SK-N-MC (cell line): ENCODE data around the gene GNPTAB.

ENCODE experiments used
- EZH2 ChIP-seq: fragments of 200-600 bp; sonication (generic); IDR thresholded peaks from one replicate; pipeline ENCODE4 v1.6.1; 2017; ENCODE audit warnings: antibody characterized with exemption
- FOXP2 ChIP-seq: optimal IDR thresholded peaks from 2 replicates; pipeline ENCODE3; 2011; ENCODE audit warnings: mild to moderate bottlenecking, moderate library complexity; ENCODE audit not compliant: insufficient read depth; ENCODE audit errors: extremely low read length, control extremely low read depth
- POLR2AphosphoS5 ChIP-seq: IDR thresholded peaks from 2 replicates; pipeline ENCODE4 v1.6.1; 2012; ENCODE audit warnings: mild to moderate bottlenecking, low read depth, low read length, borderline replicate concordance

DNA sequence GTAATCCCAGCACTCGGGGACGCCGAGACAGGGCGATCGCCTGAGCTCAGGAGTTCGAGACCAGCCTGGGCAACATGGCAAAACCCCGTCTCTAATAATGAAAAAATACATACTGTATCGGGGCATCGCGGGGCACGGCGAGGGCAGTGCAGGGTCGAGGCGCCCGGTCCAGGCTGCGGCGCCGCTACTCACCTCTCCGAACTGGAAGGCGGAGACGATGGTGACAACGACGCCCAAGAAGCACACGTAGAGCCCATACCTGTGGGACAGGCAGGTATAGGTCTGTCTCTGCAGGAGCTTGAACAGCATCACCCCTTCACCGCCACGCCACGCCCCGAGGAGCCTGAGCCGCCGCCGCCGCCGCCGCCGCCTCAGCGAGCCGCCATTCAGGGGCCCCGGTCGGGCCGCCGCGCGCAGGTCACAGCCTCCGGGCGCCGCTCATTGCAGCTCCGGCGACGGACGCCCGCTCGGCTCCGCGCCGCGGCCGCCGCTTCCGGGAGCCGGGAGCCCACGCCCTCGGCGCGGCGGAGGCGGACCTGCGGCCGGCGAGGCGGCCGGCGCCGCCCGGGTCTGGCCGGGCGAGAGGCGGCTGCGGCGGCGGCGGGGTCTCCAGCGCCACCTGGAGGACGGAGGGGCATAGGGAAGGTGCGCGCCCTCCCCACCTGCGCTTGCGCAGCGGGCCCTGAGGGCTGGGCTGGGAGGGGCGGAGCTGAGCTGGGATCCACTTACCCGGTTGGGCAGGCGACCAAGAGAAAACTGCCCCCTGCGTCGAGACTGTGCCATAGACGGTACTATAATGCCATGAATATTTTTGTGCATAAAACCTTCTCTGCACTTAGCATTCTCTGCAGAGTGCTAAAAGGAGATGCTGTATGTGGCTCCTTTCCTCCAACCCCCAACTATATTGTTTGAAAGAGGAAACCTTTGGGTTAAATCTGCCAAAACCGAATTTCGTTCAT lies at the start of gene GNPTAB:
- TF ChIP-seq POLR2AphosphoS5, result no peak
- no peak for TF ChIP-seq EZH2
- TF ChIP-seq FOXP2, result peak; percentile 28
